HG03095 (cell line): Measurements from ENCODE around the gene GTPBP6.
A peak's percentile ranks its signal among the peaks of the same experiment; 100 is the strongest.
"Not testable (repeated sequence)": the region's sequence is repeated elsewhere in the genome, so short reads cannot be mapped to it uniquely, and the experiment has no call there.

Source experiments
- ATAC-seq: cut with Tn5 transposase; IDR thresholded peaks from one replicate; pipeline ENCODE4 v1.9.1; 2021; ENCODE audit warnings: moderate library complexity; ENCODE audit not compliant: unreplicated experiment

Gene GTPBP6

GRCh38 chrX:267771-268261 lies 50.8 kb downstream of the GTPBP6 start:
- ATAC-seq: no peak

- ATAC-seq: no peak
Measured at GRCh38 chrX:265502-265901, 53.1 kb downstream of the GTPBP6 start.

GRCh38 chrX:264634-265455 lies 53.8 kb downstream of the GTPBP6 start:
- no peak for ATAC-seq

DNA sequence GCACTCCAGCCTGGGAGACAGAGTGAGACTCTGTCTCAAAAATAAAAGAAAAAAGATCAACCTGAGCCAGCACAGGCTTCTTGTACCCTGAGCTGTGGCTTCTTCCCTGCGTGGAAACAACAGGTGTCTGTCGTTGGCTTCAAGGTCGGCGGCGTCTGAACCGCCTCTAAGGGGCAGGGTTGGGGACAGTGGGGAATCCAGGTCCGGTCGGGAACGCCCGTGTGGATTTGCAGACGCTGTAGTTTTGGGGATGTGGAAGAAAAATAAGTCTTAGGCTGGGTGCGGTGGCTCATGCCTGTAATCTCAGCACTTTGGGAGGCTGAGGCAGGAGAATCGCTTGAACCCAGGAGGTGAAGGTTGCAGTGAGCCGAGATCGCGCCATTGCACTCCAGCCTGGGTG lies 54.6 kb downstream of the GTPBP6 start:
- ATAC-seq: not testable (repeated sequence)

- ATAC-seq: peak; percentile 80
Measured at GRCh38 chrX:262381-262909, 56.2 kb downstream of the GTPBP6 start.

GRCh38 chrX:261919-262352 lies 56.7 kb downstream of the GTPBP6 start:
- no peak for ATAC-seq

- no peak for ATAC-seq
Measured at GRCh38 chrX:261167-261918, 57.3 kb downstream of the GTPBP6 start.

DNA sequence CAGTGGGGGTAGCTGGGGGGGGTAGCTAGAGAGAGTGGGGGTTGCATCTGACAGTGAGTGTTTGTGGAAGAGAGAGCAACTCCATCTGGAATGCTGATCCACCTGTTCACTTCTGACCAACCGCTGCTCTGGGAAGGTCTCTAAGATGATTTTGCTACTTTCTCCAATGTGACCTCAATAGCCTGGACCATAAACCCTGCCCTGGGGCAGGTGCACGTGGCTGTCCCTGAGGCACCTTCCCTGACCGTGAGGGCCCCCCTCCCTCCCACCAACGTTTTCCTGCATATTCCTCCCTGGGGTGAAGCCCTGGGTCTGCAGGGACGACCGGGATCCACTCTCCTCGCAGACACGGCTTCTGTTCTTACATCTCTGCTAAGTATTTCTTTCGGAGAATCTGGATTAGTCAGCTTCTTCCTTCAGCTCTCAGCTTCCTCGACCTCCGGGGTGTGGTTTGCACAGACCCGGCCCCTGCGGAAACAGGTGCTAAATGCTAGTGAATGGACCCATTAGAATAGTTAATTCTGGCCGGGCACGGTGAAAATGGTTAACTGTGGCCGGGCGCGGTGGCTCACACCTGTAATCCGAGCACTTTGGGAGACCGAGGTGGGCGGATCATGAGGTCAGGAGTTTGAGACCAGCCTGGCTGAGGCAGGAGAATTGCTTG lies 58.8 kb downstream of the GTPBP6 start:
- ATAC-seq: no peak

DNA sequence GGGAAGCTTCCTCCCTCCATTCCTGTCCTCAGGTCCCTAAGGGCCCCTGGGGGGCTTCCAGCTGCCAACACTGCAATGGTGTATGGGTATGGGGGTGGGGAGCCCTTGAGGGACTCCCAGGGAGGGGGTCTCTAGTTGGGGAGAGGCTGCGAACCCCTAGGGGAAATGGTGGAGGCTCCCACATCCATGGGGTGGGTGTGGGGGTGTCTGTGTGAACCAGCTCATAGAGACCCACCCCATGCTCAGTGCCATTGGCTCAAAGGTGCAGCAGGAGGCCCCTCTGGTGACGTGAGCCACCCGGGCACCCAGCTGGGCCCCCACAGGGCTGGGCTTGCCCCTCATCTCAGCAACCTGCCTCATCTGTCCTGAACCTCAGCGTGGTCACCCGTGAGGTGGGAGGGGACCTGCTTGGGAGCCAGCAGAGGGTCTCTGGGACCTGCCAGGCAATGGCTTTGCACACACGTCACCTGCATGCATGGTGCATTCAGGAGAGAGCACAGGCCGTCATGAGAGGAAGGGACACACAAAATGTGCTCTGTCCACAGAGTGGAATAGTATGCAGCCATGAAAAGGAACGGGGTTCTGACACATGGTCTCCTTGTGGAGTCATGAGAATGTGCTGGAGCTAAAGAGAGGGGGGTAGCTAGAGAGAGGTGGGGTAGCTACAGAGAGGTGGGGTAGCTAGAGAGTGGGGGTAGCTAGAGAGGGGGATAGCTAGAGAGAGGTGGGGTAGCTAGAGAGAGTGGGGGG lies 60.1 kb downstream of the GTPBP6 start:
- no peak for ATAC-seq

DNA sequence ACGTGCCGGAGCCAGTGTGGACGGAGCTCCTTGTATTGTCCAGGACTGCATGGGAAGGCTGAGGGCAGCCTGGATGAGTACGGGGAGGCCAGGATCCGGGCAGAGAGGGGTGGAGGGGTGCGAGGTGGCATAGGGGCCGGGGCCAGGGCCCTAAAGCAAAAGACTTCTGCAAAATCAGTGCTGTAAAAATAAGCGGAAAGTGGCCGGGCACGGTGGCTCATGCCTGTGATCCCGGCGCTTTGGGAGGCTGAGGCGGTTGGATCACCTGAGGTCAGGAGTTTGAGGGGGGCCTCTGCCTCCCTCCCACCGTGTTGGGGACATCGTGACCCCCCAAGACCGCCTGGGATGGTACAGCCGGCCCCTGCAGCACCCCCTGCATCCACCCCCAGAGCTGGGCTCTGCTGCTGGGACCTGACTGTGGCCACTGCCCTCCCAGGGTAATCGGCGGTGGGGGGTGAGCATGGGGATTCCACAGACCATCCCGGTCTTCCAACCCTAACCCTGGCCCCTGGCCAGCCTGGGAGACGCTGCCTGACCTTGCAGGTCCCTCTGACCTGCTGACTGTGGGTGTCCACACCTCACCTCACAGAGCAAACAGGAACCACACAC lies 60.8 kb downstream of the GTPBP6 start:
- no peak for ATAC-seq

DNA sequence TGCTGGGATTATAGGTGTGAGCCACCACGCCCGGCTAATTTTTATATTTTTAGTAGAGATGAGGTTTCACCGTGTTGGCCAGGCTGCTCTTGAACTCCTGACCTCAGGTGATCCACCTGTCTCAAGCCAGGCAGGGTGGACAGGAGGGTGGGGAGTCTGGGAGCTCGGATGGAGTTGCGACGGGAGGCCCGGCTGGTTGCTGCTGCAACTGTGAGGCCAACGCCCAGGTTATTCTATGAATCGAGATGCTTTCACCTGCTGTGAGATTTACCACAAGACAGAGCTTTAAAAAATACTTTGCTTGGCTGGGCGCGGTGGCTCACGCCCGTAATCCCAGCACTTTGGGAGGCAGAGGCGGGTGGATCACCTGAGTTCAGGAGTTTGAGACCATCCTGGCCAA lies 61.5 kb downstream of the GTPBP6 start:
- ATAC-seq: not testable (repeated sequence)

- no peak for ATAC-seq
Measured at GRCh38 chrX:255923-256331, 62.7 kb downstream of the GTPBP6 start.
